ENCODE results near the gene CALCB.

CALCB gene

DNA sequence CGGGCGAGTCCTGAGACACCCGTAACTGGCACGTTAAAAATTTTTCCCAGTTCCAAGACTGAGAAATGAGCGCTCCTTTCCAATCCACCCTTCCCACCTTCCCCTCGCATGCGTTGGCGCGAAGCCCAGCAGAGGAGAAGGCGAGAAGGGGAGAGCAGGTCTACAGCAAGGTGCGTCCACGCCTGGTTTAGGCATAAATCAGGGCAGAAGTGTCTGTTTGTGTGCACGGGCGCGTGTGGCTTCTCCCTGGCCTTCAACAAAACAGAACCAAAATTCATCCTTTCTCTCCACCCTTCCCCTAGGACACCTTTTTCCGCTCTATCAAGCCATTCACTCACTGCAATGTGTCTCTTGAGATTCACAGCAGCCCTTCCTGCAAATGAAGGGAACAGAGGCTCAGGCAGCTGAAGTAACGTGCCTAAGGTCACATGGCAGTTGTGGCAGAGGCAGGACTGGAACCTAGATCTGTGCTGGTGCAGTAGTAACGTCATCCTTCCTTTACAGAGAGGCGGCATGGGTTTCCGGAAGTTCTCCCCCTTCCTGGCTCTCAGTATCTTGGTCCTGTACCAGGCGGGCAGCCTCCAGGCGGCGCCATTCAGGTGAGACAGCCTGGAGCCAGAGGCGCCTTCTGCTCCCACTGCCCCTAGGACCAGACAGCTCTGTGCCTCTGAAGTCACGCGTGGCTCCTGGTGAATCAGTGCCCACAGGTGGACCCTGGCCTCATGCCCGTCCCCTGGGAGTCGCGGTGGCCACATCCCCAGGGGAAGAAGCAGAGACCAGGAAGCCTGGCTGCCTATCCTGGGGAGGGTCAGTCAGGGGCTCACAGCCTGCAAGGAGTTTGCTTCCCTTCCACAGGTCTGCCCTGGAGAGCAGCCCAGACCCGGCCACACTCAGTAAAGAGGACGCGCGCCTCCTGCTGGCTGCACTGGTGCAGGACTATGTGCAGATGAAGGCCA, 1.1 kb downstream of the CALCB start:
- peak; percentile 75 for DNase-seq

DNA sequence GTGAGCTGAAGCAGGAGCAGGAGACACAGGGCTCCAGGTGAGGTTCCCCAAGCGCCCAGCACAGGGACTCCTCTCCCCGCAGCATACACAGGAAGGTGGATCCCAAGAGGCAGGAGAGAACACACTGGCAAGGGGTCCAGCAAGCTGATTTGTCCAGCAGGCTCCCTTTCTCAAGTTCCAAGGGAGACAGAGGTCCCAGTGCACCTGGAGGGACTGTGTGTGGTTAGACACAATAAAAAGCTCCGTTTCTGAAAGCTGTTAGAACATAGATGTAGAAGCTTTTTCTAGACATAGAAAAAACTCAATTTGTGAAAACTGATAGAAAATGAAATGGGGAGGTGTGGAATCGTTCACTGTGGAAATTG, 1.8 kb downstream of the CALCB start:
- DNase-seq = no peak

DNA sequence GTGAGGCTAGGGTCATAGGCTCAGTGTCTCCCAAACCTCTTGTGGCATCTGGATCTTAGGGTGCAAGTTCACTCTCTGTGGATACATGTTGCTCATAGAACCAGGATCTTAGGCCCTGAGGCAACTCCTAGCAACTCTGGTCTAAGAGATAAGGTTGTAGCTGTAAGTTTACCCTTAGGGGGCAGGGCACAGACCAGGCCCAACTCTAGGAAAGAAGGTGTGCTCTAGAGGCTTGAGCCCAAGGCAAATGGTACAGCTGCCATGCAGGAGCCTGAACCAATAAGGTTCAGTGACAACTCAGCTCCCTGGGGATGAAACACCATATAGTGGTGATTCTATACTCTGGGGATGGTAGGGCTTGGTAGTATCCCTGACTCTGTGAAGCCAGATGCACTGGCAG, 17.8 kb downstream of the CALCB start:
- DNase-seq = no peak

DNA sequence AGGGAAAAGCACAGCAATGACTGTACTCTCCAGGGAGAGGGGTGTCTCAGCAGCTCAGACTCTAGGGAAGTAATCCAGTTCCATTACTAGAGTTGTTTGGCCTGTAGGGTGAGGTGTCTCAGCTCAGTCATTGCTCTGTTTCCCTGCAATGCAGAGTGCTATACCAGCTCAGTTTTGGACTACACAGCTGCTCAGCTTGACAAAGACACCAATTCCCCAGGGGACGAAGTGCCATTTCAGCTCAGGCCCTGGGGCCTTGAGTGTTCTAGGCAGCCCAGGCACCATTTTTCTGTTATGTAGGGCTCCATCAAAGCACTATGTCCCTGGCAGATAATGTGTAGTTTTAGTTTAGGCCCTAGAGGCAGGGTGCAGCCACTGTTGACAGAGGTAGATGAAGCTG, 18.2 kb downstream of the CALCB start:
- DNase-seq = no peak

DNA sequence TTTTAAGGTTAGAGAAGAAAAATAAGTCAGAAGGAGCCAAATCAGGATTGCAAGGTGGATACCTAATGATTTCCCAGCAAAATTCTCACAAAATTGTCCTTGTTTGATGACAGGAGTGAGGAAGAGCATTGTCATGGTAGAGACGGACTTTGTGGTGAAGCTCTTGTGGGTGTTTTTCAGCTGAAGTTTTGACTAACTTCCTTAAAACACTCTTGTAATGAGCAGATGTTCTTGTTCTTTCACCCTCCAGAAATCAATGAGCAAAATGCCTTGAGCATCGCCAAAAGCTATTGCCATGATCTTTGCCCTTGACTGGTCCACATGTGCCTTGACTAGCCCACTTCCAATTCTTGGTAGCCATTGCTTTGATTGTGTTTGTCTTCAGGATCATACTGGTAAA, 20.0 kb downstream of the CALCB start:
- no peak for DNase-seq

DNA sequence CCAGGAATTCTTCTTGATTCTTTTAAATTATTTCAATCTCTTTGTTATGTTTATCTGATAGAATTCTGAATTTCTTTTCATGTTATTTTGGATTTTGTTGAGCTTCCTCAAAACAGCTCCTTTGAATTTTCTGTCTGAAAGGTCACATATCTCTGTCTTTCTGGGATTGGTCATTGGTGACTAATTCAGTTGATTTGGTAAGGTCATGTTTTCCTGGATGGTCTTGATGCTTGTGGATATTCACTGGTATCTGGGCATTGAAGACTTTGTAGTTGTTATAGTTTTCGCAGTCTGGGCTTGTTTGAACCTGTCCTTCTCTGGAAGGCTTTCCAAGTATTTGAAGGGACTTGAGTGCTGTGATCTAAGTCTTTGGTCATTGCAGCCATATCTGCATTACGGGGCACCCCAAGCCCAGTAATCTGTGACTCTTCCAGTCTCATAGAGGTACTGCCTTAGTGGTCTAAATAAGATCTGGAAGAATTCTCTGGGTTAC, 22.4 kb downstream of the CALCB start:
- DNase-seq = no peak

DNA sequence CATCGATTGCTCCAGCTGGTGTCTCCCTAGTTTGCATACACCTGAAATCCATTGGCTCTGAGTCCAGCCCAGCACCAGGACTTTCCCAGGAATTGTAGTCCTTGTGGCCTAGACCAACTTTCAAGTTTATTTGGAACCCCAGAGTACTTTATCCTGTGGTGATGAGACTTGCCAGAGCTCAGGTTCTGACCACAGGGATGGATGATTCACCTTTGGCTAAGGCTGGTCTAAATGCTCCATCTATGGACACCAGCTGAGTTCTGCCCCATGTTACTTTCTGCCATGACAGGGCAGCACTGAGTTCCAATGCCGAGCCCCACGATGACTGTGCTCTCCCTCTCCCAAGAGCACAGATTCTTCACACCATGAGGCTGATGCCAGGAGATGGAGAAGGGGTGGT, 24.0 kb downstream of the CALCB start:
- no peak for DNase-seq

DNA sequence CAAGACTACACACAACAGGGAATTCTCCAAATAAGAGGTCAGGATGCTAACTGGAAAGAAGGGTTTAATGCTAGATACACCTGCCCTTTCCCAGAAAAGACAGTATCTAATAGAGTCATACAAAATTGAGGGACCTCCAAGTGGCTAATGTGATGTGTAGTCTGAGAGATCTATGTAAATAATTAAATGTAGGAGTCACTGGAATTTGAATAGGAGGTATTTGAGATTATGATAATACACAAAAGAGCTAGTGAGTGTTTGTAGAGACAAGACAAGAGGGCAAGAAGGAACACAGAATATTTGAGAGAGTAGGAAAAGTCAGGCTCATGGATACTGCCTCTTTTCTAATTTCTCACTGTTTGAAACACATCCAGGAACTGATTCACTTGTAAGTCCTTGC, 25.9 kb downstream of the CALCB start:
- DNase-seq = no peak

DNA sequence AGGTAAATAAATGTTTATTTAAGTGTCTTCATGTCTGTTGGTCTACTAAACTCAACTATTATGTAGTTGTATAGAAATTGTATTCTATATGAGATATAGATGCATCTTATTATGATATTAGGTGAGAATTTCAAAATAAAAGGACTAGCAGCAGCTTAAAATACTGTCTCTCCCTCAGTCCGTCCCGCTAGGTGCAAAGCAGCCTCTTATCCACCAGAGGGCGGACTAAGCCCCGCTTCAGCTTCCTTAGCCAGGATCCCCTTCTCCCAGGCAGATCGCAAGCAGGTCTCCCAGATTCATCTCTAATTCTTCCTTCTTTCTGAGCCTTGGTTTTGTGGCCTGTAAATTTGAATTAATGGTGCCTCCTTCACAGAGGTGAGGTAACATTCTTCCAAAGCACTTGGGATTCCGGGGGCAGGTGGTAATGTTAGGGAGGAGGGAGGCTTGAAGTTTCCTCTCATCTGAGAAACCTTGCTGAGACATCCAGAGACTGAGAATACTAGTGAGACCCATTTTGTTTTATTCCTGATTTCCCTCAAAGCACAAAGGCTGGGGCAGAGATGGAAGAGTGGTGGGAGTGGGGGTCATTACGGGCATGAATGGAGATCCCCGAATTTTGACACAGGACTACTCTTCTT, 27.8 kb downstream of the CALCB start:
- DNase-seq = peak; percentile 44

DNA sequence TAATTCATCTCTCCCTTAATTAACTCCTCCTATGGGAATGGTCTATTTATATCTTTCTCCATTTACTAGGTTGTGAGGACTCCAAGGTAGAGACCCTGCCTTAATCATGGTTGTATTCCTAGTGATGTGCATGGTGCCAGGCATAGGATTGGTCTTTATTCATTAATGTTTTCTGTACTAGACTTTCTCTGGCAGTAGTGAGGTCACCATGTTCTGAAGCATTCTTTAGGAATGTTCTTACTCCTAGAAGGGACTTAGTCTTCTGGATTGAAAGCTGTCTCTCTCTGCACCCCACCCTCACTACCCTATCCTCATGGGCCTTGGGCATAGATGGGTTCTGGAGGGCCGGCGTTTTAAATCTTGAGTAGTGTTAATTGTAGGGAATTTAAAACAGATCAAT, 30.8 kb downstream of the CALCB start:
- DNase-seq = no peak

DNA sequence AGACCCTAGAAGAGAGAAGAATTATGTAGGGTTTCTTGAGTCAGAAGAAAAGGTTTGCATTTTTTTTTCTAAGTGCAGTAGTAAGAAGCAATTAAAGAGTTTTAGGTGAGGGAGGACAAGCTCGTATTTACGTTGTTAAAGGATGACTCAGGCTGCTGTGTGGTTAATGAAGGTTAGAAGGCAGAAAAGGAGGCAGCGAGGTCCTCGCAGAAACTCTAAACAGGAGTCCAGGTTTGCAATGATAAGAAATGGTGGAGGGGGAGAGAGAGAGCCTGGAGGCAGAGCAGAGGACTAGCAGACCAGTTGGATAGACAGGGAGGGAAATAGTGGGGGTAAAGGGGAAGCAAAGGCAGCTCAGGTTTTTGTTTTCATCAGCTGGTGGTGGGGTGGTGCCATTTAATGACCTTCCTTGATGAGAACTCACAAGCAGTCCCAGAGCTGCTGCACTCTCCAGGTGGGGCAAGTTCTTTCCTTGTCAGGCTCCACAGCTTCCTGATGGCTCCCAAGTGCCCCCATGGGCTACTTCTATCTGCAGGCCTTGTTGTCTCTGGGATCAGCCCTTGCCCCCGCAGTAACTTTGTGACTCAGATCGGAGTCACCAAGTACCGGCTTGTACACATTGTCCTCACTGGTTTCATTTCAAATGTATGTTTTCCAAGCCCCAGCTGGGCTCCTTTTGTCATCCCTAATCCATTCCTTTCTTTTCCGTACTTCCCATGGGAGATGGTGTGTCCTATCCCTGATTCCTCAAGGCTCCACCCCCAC, 33.0 kb downstream of the CALCB start:
- DNase-seq = no peak

DNA sequence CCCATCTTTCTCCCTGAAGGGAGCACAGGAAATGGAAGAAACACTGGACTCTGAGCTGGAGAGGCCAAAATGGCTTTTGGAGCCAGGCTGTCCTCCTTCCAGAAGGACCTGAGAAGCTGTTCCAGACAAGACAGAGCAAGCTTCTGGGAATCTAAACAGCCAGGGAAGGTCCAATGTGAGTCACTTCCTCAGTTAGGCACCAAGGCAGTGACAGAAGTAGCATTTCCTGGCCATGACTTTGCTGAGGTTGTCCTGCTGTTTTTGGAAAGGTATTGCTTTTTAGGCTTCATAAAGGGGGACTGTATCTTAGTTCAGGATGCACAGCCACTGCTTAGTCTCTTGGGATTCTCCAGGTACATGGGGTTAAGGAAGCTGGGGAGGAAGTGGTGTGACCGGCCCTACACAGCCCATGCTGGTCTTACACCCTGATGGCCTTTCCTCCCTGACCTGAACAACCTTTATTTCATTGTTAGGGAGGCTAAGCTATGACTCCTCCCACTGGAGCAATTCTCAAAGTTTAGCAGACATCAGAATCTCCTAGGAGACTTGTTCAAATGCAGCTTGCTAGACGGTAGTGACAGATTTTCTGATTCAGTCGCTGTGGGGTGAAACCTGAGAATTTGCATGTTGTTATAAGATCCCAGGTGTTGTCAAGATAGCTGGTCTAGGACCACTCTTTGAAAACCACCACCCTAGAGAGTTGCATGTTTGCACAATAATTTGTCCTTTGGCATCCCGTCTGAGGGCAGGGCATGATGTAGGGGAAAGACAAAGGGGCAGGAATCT, 34.5 kb downstream of the CALCB start:
- no peak for DNase-seq

DNA sequence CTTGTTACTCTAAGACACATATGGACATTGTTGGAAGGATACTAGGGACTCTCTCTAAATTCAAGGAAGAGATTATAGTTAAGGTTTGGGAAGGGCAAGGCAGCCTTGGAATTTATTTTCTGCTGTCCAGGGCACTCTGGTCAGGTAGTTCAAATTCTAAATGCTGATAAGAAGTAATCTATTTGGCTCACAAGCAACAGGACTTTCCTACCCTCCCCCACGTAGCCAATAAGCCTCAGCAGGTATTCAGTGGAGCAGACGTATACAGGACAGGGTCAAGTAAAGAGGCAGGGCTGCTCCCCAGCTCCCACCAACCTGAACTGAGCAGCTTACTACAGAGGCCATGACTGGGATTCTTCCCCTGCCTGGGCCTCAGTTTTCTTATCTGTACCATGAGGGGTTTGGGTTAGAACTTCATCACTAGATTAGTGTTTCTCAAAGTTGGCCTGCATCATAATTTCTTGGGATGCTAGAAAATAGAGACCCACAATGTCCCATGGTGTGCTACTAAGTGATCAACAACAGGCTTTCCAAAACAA, 35.3 kb downstream of the CALCB start:
- DNase-seq = no peak

DNA sequence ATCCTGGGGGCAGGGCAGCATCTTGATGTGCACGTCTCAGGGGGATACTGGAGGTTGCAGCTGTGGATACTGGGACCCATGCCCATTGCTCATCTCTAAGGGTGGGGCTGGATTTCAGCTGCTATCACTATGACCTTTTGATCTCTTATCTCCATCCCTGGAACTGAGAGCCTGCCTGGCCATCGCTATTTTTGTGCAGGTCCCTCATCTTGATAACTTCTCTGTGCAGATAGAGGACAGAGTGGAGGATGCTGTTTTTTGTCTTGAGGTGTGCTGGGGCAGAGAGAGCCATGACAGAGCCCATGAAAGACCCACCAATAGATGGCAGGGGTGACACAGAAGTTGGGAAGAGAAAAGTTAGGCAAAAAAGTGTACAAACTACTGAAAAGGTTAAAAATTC, 36.2 kb downstream of the CALCB start:
- DNase-seq = no peak

DNA sequence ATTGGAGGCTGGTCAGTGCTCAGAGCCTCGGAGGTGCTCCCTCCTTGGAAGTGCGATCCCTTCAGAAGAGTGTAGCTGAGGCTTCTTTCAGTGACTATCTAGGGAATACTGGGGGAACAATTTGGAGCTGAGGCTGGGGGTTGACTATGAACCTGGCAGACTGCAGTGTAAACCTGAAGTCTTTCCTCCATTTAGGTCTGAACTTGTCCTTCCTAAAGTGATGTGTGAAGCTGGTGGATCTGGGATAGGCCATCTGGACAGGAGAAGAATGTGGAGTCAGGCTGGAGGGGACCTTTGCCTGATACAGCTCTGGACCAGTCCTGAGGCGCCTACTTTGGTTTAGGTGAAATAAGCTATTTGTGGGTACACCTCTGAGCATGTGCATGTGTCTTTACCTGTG, 37.8 kb downstream of the CALCB start:
- DNase-seq = no peak

DNA sequence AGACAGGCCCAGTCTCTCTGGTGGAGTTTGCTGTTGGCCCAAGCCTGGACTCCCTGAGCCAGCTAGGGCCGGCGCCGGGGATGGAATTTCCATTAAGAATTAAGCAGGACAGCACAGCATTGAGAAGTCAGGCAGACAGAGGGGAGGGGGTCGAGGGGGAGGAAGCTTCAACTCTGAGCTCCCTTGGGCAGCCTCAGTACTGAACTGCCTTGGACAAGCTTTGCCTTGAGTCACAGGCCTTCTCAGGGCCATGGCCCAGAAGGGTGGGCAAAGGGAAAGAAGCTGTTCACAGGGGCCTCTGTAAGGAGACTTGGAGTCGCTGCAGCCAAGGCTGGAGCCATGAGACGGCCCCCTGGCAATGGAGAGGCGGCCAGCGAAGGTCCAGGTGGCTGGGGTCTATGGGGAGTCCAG, 38.7 kb downstream of the CALCB start:
- DNase-seq = no peak

DNA sequence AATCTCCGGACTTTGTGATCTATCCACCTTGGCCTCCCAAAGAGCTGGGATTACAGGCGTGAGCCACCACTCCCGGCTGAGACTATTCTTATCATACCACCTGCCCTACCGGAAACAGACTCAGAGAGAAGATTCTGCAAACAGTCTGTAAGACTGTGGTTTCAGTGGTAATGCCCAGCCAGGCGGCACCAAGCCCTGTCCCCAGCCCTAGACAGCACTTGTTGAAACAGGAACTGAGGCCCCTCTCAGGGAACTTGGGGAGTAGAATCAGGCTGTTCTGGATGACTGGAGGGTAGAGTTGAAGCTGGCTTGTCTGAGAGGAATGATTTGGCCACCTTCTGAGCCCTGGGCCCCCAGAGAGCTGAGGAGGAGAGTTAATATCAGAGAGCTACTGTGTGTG, 40.0 kb downstream of the CALCB start:
- peak; percentile 2 for DNase-seq

DNA sequence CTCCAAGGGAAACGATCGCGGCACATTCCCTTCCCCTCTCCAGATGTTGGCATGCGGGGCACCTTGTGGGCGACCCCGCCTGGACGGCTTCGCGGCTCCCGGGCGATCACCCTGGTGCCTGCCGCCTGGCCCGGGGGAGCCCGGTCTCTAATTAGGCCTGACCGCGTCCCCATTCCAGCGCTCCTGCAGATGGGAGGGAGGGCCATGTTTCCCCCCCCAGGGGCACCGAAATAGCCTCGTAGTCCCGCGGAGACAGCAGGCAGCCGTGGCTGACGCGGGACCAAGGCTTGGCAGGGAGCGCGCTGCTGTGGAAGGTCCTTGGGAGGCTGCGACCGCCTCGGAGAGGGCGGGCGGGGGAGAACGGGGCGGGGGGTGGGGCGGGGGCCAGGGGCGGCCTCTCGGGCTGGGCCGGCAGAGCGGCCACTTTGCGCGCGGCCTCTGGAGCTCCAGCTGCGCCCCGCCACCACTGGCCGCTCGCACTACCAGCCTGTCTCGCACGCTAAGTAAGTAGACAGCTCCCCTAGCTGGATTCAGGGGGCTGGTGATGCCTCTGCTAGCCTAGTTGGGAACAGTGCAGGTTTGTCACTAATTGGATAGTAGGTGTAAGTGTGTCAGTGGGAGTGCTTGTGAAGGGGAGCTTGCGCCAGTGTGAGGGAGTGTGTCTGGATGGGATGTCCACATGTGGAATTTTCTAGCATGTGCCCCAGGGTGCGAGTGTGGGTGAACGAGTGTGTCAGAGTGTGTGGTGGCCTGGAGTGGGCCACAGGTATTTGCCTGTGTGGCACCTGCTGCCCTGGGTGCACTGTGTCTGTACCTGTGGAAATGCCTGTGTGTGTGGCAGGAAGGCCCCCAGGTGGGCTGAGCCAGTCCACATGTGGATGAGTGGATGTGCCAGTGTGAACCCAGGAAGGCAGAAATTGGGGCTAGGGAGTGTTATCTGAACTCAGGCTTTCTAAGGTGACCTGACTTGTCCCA, 41.4 kb downstream of the CALCB start, which contains the start of gene INSC:
INSC (plus strand) TSS at position 423 of the 975 bp plus-strand sequence. CDS start 34,252 bp downstream, outside the sequence.
- DNase-seq = no peak

DNA sequence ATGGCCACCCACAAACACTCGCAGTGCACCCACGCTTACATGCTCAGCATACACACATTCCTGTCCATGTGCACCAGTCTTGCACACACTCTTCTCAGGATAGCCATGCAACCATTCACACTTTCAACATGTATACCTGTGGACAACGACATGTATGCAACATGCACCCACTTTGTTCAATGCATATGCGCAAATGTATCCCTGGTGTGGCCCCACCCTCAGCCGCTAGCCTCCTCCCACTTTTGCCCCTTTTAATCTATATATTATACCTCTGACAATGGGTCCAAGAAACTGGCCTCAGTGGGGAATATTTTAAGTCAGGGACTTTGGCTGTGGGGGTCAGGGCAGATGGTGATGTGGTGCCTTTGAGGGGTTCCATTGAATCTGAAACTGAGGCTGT, 42.3 kb downstream of the CALCB start:
- no peak for DNase-seq

DNA sequence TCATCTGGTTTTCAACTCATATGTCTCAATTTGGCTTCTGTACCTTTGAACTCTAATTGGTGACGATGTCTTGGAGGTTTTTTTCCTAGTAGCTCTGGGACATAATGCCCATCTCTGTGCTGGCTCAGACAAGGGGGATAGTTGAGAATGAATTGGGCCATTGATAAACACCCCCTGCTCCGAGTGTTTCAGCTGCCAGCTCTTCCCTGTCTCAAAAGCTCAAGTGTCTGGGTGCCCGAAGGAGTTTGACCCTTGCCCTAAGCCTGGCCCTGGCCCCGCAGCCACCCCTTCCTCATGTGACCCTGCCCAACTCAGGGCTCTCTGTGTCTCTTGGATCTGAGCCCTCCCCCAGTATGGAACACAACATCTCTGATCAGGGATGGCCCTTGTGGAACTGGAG, 44.4 kb downstream of the CALCB start:
- DNase-seq = no peak

DNA sequence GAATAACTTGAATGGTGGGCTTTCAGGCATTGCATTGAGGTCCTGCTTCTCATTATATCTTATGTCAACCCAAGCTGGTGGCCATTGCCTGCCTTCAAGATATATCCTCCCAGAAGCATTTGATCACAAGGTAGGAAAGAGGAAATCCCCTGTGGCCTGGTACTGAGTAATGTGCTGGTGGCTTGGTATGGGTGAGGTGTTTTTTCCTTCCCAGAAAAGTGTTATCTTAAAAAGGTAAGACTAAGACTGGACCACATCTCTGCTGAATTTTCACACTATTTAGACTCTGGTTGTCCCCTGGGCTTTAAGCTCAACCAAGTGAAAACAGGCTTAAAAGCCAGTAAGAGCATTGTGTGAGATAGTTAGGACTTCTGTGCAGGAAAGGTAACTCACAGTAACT, 45.0 kb downstream of the CALCB start:
- DNase-seq = no peak

Measured in RPMI8226 (cell line).